Spleen (tissue), 7 donors: ENCODE data around the gene RHNO1.

Experiments
- CTCF ChIP-seq, 11 experiments: fragments of 200-600 bp in 7 of 11; fragments of 450-650 bp in 4 of 11; sonication (generic) in 4 of 11; IDR thresholded peaks in 8 of 11; conservative IDR thresholded peaks in 3 of 11; 1 replicate in 7 of 11; 2 replicates in 4 of 11; pipeline versions ENCODE4 v1.4.0 to v1.8.0; 2016 to 2021; ENCODE audit warnings: antibody characterized with exemption in 11 of 11, inconsistent platforms in 4 of 11, mild to moderate bottlenecking in 1 of 11
- POLR2AphosphoS5 ChIP-seq, 3 donors: sonication (generic); formaldehyde crosslinking; IDR thresholded peaks; one replicate each; pipeline ENCODE4 v1.5.1; 2017; ENCODE audit warnings: antibody characterized with exemption in 3 of 3
- donor health status: DM: no; HTN: no; CAD: no; lungs with moderate emphysema.
- donor health status: DM: no; HTN: no; CAD: no.
- donor health status: DM: no; HTN: no; CAD: no.

GRCh38 chr12:2833327-2833726, 43.7 kb upstream of the RHNO1 start:
- no peak for TF ChIP-seq CTCF (IDR thresholded peaks at IDR 0.05 in 8 of 11, conservative IDR thresholded peaks at IDR 0.05 in 3 of 11)
- no peak for TF ChIP-seq POLR2AphosphoS5 (IDR thresholded peaks at IDR 0.05)
